Head of caudate nucleus (tissue), 42 donors: ENCODE results near the gene UCN3.
A peak's percentile ranks its signal among the peaks of the same experiment; 100 is the strongest.
"Not testable (repeated sequence)": the region's sequence is repeated elsewhere in the genome, so short reads cannot be mapped to it uniquely, and the experiment has no call there.

ENCODE experiments used
- DNase-seq, 42 donors: peaks; one replicate each; pipeline versions ENCODE4 v3.0.0 to v3.0.0-alpha.2; 2020 to 2021; ENCODE audit warnings: mixed read lengths in 7 of 42
- intact Hi-C: fragments of 100-400 bp; cut with DNase I; formaldehyde crosslinking; loops from one replicate; pipeline ENCODE4 v1.15.0; 2022

UCN3 gene

DNA sequence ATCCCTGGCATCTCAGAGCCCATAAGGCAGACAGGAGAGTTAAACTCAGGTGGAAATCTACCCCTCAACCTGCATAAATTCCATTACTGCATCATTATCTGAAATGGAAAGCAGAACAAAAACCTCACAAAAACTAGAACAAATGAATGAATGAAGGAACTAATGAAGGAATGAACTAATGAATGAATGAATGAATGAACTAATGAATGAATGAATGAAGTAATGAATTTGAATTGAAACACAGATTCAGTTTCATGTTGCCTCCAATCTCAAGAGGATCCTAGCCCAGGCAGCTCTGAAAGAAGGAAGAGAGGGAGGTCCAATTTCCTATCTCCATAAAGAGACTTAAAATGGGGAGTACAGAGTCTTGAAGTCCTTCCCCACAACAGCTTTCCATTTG lies 1.9 kb upstream of the UCN3 start:
- no peak for DNase-seq
- intact Hi-C loops, result no loop called here

DNA sequence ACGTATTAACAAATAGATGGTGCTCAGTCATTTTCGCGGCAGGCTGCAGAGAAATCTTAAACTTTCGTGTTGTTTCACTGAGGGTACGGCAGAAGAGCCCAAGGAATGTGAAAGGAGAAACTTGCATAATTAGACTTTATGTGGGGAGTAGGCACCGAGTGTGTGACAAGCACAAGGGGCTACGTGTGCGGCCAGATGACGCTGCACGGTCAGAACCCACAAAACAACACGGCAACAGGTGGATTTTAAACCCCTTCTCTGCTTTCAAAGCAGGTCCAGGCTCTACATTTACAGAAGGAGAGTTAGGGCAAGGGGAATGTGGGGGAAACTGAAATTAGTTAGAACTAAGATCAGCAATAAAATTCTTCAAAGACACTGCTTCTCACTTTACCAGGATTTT lies 392 bp upstream of the UCN3 start:
- intact Hi-C loops, result no loop called here
- DNase-seq, result no peak

DNA sequence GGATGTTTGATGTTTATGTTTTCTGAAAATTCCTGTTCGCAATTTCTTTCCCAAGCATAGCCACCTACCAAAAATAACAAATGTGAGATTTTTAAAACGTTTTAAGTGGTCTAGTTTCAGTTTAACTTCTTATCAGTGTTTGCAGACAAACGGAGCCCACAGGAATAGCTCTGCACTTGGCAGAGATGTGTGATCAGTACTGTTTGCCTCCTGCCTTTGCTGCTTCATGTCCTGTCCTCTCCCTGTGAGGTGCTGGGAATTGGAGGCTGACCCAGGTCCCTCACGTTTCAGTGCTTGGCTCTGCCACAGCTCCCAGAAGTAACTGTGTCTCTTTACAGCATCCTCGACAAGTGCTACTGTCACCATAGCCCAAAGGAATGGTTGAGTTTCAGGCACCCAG lies 1.2 kb downstream of the UCN3 start:
- DNase-seq, result no peak
- intact Hi-C loops, result no loop called here

DNA sequence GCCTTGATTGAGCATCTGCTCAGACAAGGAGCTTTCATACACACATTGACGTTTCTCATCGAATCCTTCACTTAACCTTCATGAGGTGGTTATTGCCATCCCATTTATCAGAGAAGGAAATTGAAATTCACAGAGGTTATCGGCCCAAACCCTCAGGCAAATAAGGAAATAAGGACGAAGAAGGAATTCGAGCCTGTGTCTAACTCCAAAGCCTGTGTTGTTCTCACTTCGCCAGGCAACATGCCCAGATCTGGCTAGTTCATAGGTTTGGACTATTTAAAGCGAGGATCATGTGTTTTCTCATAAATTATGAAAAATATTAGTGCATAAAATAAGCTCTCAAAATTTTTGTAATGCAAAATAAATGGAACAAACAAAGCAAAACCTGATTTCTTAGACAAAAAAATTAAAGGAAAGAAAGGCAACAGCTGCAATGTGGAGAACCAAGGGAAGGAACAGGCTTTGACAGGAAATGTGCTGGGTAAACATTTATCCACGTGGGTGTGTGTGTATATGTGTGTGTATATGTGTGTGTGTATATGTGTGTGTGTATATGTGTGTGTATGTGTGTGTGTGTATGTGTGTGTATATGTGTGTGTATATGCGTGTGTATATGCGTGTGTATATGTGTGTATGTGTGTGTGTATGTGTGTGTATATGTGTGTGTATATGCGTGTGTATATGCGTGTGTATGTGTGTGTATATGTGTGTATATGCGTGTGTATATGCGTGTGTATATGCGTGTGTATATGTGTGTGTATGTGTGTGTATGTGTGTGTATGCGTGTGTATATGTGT lies 4.8 kb downstream of the UCN3 start:
- no peak for DNase-seq
- intact Hi-C loops, result no loop called here

DNA sequence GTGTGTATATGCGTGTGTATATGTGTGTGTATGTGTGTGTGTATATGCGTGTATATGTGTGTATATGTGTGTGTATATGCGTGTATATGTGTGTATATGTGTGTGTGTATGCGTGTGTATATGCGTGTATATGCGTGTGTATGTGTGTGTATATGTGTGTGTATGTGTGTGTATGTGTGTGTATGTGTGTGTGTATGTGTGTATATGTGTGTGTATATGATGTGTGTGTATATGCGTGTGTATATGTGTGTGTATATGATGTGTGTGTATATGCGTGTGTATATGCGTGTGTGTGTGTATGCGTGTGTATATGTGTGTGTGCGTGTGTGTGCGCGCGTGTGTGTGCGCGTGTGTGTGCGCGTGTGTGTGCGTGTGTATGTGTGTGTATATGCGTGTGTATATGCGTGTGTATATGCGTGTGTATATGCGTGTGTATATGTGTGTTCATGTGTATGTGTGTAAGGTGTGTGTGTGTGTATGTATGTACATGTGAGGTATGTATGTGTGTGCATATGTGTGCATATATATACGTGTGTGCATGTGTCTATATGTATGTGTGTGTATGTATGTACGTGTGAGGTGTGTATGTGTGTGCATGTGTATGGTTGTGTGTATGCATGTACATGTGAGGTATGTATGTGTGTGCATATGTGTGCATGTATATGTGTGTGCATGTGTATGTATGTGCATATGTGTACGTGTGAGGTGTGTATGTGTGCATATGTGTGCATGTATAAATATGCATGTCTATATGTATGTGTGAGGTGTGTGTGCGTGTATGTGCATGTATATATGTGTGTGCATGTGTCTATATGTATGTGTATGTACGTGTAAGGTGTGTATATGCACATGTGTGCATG lies 6.0 kb downstream of the UCN3 start:
- intact Hi-C loops, result no loop called here
- no peak for DNase-seq

DNA sequence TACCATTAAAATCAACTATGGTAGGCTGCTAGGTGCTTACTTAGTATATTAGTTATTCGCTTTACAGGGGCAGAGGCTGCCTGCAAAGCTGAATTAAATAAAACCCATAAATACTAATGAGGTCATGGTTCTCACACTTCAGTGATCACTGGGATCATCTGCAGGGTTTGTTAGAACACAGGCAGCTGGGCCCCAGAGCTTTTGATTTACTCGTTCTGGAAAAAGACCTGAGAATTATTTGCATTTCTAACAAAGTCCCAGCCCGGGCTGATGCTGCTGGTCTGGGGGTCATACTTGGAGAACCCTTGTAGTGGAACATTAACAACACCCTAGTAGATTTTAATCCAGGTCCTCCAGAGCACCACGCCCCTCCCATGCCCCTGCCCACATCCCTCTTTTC lies 8.5 kb downstream of the UCN3 start:
- DNase-seq, result no peak
- intact Hi-C loops, result no loop called here

DNA sequence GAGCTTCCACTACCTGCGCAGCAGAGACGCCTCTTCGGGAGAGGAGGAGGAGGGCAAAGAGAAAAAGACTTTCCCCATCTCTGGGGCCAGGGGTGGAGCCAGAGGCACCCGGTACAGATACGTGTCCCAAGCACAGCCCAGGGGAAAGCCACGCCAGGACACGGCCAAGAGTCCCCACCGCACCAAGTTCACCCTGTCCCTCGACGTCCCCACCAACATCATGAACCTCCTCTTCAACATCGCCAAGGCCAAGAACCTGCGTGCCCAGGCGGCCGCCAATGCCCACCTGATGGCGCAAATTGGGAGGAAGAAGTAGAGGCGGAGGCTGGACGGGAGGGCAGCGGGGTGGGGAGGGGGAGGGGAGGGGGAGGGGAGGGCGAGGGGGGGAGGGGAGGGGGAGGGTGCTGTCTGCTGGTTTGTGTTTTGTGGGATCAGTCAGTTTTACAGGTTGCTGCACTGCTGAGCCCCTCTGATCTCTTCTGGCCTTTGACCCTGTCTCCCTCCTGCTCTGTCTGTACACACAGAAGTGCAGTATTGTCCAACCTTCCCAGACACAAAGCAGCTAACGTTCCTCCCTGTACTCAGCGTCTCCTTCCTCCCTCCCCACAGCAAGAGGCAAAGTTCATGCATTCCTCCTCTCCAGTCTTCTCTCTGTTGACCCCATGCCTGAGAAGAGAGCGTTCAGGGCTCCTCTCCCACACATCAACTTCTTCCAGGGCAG lies 9.3 kb downstream of the UCN3 start:
- DNase-seq, result peak in 1 of 42 donors; percentile 16
- intact Hi-C loops, result no loop called here

DNA sequence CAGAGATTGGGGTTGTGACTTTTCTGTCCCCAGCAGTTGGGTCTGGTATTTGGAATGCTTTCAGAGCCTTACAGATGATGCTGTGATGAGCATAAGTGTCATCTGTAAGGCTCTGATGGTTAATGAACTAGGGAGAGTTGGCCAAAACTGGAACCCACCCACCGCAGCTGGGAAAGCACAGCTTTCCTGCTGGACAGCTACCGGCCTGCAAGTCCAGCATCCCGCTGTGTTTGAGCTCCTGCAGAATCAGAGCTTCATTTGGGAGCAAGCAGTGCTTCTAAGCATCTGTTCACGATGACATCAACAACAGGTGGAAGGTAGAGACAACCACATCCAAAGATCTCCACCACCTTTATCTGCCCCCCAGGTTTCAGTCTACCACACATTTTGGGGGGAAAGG lies 11.7 kb downstream of the UCN3 start:
- DNase-seq, result no peak
- intact Hi-C loops, result no loop called here

DNA sequence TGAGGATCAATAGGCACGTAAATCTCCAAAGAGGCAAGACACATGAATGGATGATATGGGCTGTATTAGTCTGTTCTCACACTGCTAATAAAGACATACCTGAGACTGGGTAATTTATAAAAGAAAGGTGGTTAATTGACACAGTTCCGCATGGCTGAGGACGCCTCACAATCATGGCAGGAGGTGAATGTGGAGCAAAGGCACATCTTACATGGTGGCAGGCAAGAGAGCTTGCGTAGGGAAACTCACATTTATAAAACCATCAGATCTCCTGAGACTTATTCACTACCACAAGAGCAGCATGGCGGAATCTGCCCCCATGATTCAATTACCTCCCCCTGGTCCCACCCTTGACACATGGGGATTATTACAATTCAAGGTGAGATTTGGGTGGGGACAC lies 14.4 kb downstream of the UCN3 start:
- intact Hi-C loops, DNase-seq: not testable (repeated sequence)

DNA sequence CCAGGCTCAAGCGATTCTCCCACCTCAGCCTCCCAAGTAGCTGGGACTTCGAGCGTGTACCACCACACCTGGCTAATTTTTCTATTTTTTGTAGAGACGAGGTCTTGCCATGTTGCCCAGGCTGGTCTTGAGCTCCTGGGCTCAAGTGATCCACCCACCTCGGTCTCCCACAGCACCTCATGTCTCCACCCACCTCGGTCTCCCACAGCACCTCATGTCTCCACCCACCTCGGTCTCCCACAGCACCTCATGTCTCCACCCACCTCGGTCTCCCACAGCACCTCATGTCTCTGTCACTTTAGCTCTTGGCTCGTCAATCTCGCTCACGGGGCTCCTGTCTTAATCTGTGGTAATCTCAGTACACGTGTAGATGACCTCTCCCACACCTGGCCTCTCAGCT lies 15.6 kb downstream of the UCN3 start:
- intact Hi-C loops, result loop anchor here (10.0 kb wide), 1 partner anchor 536 kb away; no protein-coding TSS in a partner anchor
- DNase-seq, result not testable (repeated sequence)

DNA sequence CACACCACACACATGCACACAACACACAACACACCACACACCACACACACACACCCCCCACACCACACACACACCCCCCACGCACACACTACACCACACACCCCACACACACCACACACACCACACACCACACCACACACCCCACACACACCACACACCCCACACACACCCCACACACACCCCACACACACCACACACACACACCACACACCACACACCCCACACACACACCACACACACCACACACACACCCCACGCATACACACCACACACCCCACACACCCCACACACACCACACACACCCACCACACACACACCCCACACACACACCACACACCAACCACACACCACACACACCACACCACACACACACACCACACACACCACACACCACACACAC lies 16.4 kb downstream of the UCN3 start:
- intact Hi-C loops, result loop anchor here (10.0 kb wide), 1 partner anchor 536 kb away; no protein-coding TSS in a partner anchor
- no peak for DNase-seq

DNA sequence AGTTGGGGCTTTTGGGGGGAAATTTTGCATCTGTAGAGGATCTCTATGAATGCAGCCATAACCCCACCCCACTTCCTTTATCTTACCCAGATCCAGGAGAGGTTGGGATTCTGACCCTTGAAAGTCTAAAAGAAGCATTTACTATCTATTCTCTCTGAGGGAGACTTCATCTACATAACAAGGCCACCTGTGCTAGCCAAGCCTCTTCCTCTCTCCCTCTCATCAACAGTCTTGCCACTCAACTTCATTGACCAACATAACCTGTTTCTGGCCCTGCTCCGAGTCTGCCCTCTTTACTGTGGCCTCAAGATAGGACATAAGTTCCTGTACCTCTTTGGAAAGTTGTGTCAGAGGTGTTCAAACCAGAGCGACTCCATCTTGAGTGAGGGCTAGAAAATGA lies 20.5 kb downstream of the UCN3 start:
- intact Hi-C loops, result loop anchor here (10.0 kb wide), 1 partner anchor 540 kb away; no protein-coding TSS in a partner anchor
- DNase-seq, result no peak

DNA sequence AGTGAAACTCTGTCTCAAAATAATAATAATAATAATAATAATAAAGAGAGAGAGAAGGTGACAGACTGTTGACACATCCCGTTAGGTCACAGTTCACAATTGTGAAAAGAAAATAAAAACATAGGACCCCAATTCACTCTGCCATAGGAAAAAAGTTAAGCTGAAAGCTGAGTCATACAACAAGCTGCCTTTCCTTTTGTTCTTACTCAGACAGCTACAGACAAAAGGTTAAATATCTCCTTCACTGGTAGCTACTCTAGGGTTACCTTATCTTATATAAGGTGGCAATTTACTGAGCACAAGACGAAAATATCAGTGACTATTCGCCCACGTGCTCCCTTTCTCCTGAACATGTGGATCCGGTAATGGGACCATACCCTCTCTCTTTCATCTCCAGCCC lies 22.4 kb downstream of the UCN3 start:
- intact Hi-C loops, result loop anchor here (10.0 kb wide), 1 partner anchor 542 kb away; no protein-coding TSS in a partner anchor
- no peak for DNase-seq

DNA sequence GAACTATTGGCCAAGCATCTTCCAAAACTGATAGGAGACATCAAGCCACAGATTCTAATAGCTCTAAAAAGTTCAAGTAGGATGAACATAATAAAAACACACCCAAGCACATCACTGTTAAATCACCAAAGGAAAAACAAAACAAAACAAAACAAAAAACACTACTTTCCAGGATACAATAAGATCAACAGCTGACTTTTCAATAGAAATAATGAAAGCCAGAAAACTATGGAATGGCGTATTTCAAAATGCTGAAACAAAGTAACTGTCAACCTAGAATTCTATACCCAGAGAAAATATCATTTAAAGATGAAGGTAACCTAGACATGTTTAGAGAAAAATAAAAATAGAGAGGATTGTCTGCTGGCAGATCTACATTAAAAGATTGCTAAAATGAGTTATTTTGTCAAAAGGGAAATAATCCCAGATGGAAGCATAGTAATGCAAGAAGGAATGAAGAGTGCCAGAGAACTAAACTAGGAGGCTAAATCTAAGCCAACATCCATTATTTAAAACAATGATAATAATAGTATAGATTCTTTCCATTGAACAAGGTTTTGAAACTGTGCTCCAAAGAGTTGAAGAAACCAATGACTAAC lies 25.9 kb downstream of the UCN3 start:
- no peak for DNase-seq
- intact Hi-C loops, result no loop called here

DNA sequence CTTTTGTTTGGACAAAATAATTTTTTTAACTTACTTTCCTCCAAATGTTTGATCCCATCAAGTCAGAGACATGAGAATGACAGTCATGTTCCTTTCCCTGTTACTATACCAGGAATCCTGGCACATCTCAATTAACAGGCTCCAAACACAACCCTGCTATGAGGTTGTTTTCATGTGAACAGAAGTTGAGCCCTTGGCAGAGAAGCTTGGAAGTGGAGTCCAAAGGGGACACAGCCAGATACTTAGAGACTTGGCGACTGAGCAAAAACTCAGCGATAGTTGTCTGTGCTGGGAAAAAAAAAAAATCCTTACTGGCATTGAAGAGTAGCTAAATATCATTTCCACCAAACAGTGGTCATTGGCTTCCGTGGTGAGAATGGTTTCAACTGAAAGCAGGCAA lies 27.0 kb downstream of the UCN3 start:
- peak in 2 of 42 donors; percentile 23 to 40 for DNase-seq
- intact Hi-C loops, result no loop called here

DNA sequence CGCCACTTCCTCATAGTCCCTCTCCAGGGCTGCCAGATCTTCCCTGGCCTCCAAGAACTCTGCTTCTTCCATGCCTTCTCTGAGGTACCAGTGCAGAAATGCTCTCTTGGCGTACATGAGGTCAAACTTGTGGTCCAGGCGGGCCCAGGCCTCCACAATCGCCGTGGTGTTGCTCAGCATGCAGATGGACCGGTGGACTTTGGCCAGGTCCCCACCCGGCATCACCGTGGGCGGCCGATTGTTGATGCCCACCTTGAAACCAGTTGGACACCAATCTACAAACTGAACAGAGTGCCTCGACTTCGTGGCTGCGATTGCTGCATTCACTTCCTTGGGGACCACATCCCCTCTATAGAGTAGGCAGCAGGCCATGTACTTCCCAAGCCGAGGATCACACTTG lies 28.8 kb downstream of the UCN3 start:
- intact Hi-C loops, result no loop called here
- no peak for DNase-seq

DNA sequence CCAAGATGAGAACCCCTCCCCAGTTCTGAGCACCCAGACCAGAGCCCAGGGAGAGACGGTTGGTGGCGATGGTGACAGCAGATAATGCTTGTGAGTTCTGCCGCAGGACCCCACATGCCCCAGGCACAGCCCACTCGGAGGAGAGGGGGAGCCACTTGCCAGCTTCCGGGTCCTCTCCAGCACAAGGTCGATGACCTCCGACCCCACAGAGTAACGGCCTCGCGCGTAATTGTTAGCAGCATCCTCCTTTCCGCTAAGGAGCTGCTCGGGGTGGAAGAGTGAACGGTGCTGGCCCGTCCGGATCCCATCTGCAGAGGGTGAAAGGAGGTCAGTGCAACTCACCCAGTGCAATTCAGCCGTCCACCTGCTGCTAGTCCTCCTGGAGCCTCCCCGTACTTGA lies 30.4 kb downstream of the UCN3 start:
- DNase-seq, result no peak
- intact Hi-C loops, result no loop called here

DNA sequence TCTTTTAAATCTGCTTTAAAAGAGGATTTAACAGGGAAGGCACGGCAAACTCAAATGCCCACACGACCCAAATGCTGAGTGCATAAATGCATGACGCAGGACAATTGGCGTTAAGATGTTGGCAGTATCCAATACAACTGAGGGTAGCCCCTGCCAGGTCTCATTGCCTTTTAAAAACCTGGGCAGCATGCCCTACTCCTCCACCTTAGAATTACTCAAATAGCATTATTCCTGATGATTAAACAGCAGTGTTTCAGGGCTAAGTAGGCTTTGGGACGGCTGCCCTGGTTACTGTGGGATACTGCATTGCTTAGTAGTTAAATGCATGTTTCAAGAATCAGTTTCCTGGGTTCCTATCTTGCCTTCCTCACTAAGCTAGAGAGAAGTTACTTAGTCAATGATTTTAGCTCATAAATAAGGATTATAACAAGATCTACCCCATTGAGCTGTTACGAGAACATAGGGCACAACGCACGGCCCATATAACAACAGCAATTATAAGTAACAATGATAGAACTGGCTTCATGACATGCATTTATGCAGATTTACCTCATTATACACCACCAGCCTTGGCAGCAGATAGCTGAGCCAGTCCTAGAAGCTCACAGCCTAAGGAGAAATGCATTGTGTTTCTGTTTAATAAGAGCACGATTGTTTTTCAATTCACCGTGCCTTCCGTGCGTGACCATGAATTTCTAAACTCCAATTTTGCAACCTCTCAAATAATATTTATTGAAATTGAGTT lies 32.0 kb downstream of the UCN3 start:
- peak in 32 of 42 donors; percentile 10 to 77 (median 43) for DNase-seq
- intact Hi-C loops, result no loop called here

DNA sequence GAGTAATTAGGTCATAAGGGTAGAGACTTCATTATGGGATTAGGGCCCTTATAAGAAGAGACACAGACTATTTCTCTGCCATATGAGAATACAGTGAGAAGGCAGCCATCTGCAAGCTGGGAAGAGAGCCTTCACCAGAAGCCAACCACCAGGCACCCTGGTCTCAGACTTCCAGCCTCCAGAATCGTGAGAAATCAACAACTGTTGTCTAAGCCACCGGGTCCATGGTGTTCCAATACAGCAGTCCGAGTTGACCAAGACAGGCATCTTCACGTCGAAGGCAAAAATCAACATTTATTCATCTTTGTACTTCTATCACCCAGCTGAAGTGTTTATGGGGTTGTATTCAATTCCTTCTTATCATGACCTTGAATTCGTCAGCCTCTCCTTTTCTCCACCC lies 34.6 kb downstream of the UCN3 start:
- intact Hi-C loops, result no loop called here

More for the DNA sequence above, 34.6 kb downstream of the UCN3 start:
- no peak for DNase-seq
